Measurements from ENCODE around the gene DDX49.

DNA sequence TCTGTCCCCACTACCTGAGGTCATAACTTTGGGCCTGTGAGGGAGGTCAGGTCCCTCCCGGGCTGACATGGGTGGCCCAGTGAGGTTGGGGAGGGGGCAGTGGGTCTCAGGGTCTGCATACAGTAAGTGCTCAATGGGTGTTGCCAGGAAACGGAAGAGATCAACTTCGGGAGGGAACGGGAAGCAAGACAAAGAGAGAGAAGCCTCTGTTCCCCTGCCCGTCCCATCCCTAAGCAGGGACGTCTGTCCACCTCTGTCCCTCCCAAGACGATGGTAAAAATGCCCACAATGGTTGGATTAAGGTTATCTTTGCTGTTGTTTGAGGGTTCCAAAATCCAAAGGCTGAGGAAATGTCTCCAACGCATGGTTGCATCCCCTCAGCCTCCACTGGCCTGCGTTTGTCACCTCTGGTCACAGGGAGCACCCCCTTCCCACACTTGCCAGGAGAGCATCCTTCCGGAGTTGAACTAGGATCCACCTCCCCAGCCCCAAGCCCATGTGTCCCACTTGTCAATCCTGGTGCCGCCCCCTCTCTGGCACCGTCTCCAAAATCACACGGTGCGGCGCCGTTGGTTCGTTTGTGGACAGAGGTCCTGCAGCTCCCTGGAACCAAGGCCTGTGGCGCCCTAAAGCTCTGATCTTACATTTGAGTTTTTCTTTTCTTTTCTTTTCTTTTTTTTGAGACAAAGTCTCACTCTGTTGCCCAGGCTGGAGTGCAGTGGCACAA is 22.3 kb downstream of the DDX49 start:
- no peak for TF ChIP-seq GATA2 (CRISPR knock-in tag; IDR thresholded peaks at IDR 0.05)
- no peak for TF ChIP-seq RXRA (IDR thresholded peaks at IDR 0.05; ENCODE audit: borderline replicate concordance, low read depth)
- TF ChIP-seq POLR2AphosphoS5 (IDR thresholded peaks at IDR 0.05; ENCODE audit: low read depth, low read length), result no peak
- TF ChIP-seq MXI1 (IDR thresholded peaks at IDR 0.05; ENCODE audit: low read depth, low read length), result no peak
- TF ChIP-seq, protein P1, sequence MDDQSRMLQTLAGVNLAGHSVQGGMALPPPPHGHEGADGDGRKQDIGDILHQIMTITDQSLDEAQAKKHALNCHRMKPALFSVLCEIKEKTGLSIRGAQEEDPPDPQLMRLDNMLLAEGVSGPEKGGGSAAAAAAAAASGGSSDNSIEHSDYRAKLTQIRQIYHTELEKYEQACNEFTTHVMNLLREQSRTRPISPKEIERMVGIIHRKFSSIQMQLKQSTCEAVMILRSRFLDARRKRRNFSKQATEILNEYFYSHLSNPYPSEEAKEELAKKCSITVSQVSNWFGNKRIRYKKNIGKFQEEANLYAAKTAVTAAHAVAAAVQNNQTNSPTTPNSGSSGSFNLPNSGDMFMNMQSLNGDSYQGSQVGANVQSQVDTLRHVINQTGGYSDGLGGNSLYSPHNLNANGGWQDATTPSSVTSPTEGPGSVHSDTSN (IDR thresholded peaks at IDR 0.05), result no peak
- TF ChIP-seq REST (IDR thresholded peaks at IDR 0.05; ENCODE audit: low read depth, low read length), result no peak
- TF ChIP-seq NRF1 (IDR thresholded peaks at IDR 0.05; ENCODE audit: low read depth, low read length), result no peak
- TF ChIP-seq, protein P2, sequence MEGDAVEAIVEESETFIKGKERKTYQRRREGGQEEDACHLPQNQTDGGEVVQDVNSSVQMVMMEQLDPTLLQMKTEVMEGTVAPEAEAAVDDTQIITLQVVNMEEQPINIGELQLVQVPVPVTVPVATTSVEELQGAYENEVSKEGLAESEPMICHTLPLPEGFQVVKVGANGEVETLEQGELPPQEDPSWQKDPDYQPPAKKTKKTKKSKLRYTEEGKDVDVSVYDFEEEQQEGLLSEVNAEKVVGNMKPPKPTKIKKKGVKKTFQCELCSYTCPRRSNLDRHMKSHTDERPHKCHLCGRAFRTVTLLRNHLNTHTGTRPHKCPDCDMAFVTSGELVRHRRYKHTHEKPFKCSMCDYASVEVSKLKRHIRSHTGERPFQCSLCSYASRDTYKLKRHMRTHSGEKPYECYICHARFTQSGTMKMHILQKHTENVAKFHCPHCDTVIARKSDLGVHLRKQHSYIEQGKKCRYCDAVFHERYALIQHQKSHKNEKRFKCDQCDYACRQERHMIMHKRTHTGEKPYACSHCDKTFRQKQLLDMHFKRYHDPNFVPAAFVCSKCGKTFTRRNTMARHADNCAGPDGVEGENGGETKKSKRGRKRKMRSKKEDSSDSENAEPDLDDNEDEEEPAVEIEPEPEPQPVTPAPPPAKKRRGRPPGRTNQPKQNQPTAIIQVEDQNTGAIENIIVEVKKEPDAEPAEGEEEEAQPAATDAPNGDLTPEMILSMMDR (IDR thresholded peaks at IDR 0.05), result no peak
- TF ChIP-seq, protein P3, sequence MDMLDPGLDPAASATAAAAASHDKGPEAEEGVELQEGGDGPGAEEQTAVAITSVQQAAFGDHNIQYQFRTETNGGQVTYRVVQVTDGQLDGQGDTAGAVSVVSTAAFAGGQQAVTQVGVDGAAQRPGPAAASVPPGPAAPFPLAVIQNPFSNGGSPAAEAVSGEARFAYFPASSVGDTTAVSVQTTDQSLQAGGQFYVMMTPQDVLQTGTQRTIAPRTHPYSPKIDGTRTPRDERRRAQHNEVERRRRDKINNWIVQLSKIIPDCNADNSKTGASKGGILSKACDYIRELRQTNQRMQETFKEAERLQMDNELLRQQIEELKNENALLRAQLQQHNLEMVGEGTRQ (IDR thresholded peaks at IDR 0.05; ENCODE audit: borderline replicate concordance, low read depth, low read length), result no peak
- TF ChIP-seq SMC3 (IDR thresholded peaks at IDR 0.05; ENCODE audit: low read depth, low read length), result no peak
